Esophagus squamous epithelium (tissue), 5 donors: ENCODE data around the gene C14orf119. TPM values are rescaled to one million over a fixed set of nuclear protein-coding genes. Genes with fewer than 3 reads are reported as not detected.

Source experiments
- DNase-seq: peaks from one replicate; lab custom pipeline; 2025; lab: John Stamatoyannopoulos, UW
- H3K27ac ChIP-seq, 4 donors: fragments of 200-600 bp; sonication (generic); one replicate each; pipeline ENCODE4 v1.5.1; 2016 to 2019; ENCODE audit warnings: mild to moderate bottlenecking in 1 of 4
- H3K27me3 ChIP-seq, 4 donors: fragments of 200-600 bp; sonication (generic); 1 replicate in 3 of 4; 2 replicates in 1 of 4; pipeline versions ENCODE4 v1.5.1 to v1.6.0; 2017 to 2021; ENCODE audit warnings: antibody characterized with exemption in 1 of 4
- H3K36me3 ChIP-seq, 3 donors: fragments of 200-600 bp; sonication (generic); one replicate each; pipeline ENCODE4 v1.5.1; 2016 to 2019
- H3K4me1 ChIP-seq, 3 donors: fragments of 200-600 bp; sonication (generic); one replicate each; pipeline ENCODE4 v1.5.1; 2017 to 2019
- H3K4me3 ChIP-seq, 4 donors: fragments of 200-600 bp; sonication (generic); 1 replicate in 3 of 4; 2 replicates in 1 of 4; pipeline ENCODE4 v1.5.1; 2016 to 2019; ENCODE audit warnings: mild to moderate bottlenecking in 2 of 4, moderate library complexity in 1 of 4
- H3K9me3 ChIP-seq, 3 donors: fragments of 200-600 bp; sonication (generic); one replicate each; pipeline ENCODE4 v1.5.1; 2016 to 2019
- POLR2A ChIP-seq, 4 donors: fragments of 450-650 bp; IDR thresholded peaks; one replicate each; pipeline ENCODE4 v1.6.1; 2017; ENCODE audit warnings: antibody characterized with exemption in 4 of 4, mild to moderate bottlenecking in 4 of 4, moderate library complexity in 3 of 4
- WGBS, 2 donors: methylation state at CpG; one replicate each; pipeline ENCODE4 v1.1.5; 2018; 5-methylcytosine and 5-hydroxymethylcytosine counted together
- intact Hi-C: fragments of 100-400 bp; cut with DNase I; formaldehyde crosslinking; loops from one replicate; pipeline ENCODE4 v1.15.0; 2022
- total RNA-seq, 4 donors: library from RNA; depleted of rRNA; stranded (reverse); fragments of >200 nt; gene quantifications; one replicate each; pipeline ENCODE4 v1.1.0, GENCODE V29; 2016
- TF ChIP-seq, protein P1 (sequence below), 6 experiments: fragments of 450-650 bp in 4 of 6; fragments of 200-600 bp in 2 of 6; sonication (generic) in 2 of 6; IDR thresholded peaks; one replicate each; pipeline ENCODE4 v1.5.1; 2016 to 2019; ENCODE audit warnings: antibody characterized with exemption in 6 of 6, mild to moderate bottlenecking in 4 of 6, moderate library complexity in 4 of 6
- donor health status: DM: yes; HTN: yes; CAD: no.

Gene C14orf119
- total RNA-seq, 4 donors from 2014 or later: 17.5 to 42.0 (median 31.0) TPM

DNA sequence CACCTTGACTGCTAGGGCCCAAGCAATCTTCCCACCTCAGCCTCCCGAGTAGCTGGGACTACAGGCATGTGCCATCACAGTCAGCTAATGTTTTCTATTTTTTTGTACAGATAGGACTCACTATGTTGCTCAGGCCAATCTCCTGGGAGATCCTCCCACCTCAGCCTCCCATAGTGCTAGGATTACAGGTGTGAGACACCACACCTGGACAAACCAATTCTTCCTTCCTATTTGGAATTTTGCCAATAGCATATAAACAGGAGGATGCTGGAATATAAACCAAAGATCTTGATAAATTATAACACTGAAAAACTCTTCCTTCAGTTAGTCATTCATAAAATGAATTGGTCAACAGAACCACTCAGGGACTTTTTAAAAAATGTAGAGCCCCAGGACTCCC lies 8.7 kb upstream of the C14orf119 start:
- intact Hi-C loops: no loop called here
- H3K4me1 ChIP-seq: peaks cover 0 to 15% (median 0%) of the 10 kb centered on the region in 3 donors
- H3K27me3 ChIP-seq: no peaks in the 10 kb centered on the region
- H3K36me3 ChIP-seq: peaks cover 27 to 100% (median 68%) of the 10 kb centered on the region in 3 donors
- no peak for DNase-seq
- TF ChIP-seq, protein P1, sequence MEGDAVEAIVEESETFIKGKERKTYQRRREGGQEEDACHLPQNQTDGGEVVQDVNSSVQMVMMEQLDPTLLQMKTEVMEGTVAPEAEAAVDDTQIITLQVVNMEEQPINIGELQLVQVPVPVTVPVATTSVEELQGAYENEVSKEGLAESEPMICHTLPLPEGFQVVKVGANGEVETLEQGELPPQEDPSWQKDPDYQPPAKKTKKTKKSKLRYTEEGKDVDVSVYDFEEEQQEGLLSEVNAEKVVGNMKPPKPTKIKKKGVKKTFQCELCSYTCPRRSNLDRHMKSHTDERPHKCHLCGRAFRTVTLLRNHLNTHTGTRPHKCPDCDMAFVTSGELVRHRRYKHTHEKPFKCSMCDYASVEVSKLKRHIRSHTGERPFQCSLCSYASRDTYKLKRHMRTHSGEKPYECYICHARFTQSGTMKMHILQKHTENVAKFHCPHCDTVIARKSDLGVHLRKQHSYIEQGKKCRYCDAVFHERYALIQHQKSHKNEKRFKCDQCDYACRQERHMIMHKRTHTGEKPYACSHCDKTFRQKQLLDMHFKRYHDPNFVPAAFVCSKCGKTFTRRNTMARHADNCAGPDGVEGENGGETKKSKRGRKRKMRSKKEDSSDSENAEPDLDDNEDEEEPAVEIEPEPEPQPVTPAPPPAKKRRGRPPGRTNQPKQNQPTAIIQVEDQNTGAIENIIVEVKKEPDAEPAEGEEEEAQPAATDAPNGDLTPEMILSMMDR (IDR thresholded peaks at IDR 0.05): no peak
- no peak for TF ChIP-seq POLR2A (IDR thresholded peaks at IDR 0.05)
- H3K27ac ChIP-seq: no peak overlapping the region
- WGBS, 2 donors: 100% methylated on average over 1 of the region's 1 CpG
- no peaks in the 10 kb centered on the region for H3K9me3 ChIP-seq
- no peak overlapping the region for H3K4me3 ChIP-seq

- H3K36me3 ChIP-seq: peaks cover 23 to 86% (median 40%) of the 10 kb centered on the region in 3 donors
- 83 to 95% methylated on average over 10 to 12 of the region's 12 CpGs for WGBS, 2 donors
Measured at GRCh38 chr14:23089498-23090253, 5.6 kb upstream of the C14orf119 start.

GRCh38 chr14:23090254-23090636 lies 5.1 kb upstream of the C14orf119 start:
- Histone ChIP-seq H3K27ac (no peak overlapping the region), H3K4me1 (peaks cover 8 to 41% (median 13%) of the 10 kb centered on the region in 3 donors)

More at GRCh38 chr14:23089498-23090253, 5.6 kb upstream of the C14orf119 start:
- Histone ChIP-seq H3K27ac (no peak overlapping the region), H3K4me3 (no peak overlapping the region), H3K9me3 (no peaks in the 10 kb centered on the region), H3K27me3 (no peaks in the 10 kb centered on the region), H3K4me1 (peaks cover 8 to 41% (median 13%) of the 10 kb centered on the region in 3 donors)
- intact Hi-C loops: no loop called here
- TF ChIP-seq, protein P1 (IDR thresholded peaks at IDR 0.05): no peak
- no peak for TF ChIP-seq POLR2A (IDR thresholded peaks at IDR 0.05)
- no peak for DNase-seq

GRCh38 chr14:23091294-23092225 lies 3.7 kb upstream of the C14orf119 start:
- Histone ChIP-seq H3K36me3 (peaks cover 16 to 67% (median 35%) of the 10 kb centered on the region in 3 donors), H3K27me3 (no peaks in the 10 kb centered on the region), H3K4me3 (no peak overlapping the region), H3K9me3 (no peaks in the 10 kb centered on the region), H3K27ac (no peak overlapping the region), H3K4me1 (peaks cover 8 to 48% (median 15%) of the 10 kb centered on the region in 3 donors)
- TF ChIP-seq, protein P1 (IDR thresholded peaks at IDR 0.05): no peak
- TF ChIP-seq POLR2A (IDR thresholded peaks at IDR 0.05): no peak
- intact Hi-C loops: no loop called here
- 80 to 84% methylated on average over 12 of the region's 12 CpGs for WGBS, 2 donors
- no peak for DNase-seq

More at GRCh38 chr14:23090254-23090636, 5.1 kb upstream of the C14orf119 start:
- Histone ChIP-seq H3K9me3 (no peaks in the 10 kb centered on the region), H3K4me3 (no peak overlapping the region), H3K27me3 (no peaks in the 10 kb centered on the region), H3K36me3 (peaks cover 23 to 81% (median 40%) of the 10 kb centered on the region in 3 donors)
- no peak for DNase-seq
- TF ChIP-seq POLR2A (IDR thresholded peaks at IDR 0.05): no peak
- TF ChIP-seq, protein P1 (IDR thresholded peaks at IDR 0.05): no peak
- intact Hi-C loops: no loop called here
- 69 to 85% methylated on average over 4 of the region's 4 CpGs for WGBS, 2 donors
